Ammon's horn (tissue), 1 donor: Measurements from ENCODE around the gene MRPS24.
"Not testable (repeated sequence)": the region's sequence is repeated elsewhere in the genome, so short reads cannot be mapped to it uniquely, and the experiment has no call there.

Experiments used
- DNase-seq: peaks from one replicate; pipeline ENCODE4 v3.0.0-alpha.2; 2016; ENCODE audit warnings: low spot score

The MRPS24 gene

DNA sequence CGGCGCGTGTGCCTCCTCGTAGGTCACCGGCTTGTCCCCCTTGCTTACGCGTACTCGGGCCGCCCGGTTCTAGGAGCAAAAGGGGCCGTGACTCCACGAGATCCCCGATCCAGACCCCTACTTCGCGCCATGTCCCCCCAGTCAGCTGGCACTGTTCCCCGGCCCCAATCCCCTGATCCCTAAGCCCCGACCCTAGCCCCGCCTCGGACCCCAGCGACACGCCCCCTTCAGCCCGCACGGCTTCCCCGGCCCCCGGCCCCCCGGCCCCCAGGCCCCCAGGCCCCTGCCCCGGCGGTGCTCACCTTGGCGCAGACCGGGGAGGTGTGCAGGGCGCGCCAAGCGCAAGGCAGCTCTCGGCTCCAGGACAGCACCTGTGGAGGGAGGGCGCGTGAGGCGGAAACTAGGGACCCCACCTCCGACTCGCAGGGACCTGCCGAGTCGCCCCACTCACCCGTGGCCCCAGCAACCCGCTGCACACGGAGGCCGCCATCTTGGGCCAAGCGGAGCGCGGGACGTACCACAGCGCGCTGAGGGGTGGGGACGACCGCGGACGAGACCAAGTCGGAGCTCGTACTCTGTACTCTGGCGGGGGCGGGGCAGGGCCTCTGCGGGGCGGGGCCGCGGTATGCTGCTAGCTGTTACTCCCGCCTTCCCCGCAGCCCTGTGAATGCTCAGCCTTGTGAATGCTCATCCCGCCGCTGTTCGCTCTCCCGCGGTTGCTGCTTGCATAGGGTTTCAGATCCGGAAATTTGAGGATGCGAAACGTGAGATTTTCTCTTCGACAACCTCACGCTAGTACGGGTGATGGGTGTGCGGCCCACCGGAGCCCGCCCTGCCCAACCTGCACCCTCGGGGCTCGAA, at the start of gene MRPS24:
Gene MRPS24 (minus strand): TSS at position 512 of the 861 bp plus-strand sequence. CDS start 22 bp downstream, at position 490.
- peak; percentile 97 for DNase-seq

DNA sequence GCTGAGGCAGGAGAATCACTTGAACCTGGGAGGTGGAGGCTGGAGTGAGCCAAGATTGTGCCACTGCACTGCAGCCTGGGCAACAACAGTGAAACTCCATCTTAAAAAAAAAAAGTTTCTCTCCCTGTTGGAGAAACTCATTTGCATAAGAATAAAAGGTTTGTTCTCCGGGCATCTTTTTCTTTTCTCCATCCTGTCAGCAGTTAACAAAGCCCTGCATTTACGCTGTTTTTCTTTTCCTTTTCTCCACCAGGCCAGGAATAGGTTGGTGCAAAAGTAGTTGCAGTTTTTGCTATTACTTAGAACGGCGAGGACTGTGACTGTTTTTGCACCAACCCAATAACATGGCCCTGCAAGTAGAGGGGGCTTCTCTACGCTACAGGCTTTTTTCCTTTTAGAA, 46.6 kb upstream of the MRPS24 start:
- DNase-seq = no peak

DNA sequence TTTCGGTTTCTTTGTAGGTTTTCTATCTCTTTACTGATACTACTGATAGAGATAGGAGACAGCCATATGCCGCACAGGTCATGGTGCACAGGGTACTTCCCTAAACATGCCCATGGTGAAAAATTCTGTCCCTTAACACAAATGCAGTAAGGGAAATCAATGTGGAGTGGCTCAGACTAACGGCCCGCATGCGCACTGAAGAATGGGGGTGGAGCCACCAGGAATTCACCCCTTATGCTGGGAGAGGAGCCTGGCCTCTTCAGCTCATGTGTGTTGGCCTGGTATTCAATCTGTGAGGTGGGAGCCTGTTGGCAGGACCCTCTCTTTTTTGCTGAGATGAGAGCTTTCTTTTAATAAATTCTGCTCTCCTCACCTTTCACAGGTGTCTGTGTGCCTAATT, 45.5 kb upstream of the MRPS24 start:
- DNase-seq = no peak

DNA sequence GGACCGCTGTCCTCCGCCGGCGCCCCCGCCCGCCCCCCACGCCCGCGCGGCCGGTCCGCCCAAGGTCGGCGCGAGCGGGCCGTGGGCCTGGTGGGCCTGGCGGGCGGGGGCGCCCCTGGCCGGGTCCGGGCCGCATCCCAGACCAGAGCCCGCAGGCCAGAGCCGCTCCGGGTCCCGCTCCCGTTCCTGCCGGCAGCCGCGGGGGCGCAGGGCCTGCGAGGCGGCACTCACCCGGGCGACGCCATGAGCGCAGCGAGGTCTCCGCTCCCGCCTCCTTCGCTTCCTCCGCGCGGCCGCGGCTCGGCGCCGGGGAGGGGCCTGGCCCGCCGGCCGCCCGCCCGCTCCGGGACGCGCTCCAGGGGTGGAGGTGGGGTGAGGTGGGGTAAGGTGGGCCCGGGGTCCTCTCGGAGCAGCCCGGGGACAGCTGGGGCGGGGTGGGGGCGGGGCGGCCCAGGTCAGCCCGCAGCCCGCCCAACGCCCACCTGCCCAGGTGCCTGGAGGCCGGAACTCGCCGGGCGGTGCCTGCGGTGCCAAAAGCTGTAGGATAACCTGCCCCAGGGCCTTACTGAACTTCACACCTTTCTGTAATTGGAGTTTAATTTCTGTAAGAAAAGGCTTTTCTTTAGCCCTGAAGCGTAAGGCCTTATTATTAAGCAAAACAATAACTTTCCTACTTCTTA, 37.2 kb upstream of the MRPS24 start, which contains the start of gene URGCP:
Gene URGCP (minus strand): TSS at position 266 of the 680 bp plus-strand sequence. CDS start 21 bp downstream, at position 245.
- DNase-seq = peak; percentile 32

DNA sequence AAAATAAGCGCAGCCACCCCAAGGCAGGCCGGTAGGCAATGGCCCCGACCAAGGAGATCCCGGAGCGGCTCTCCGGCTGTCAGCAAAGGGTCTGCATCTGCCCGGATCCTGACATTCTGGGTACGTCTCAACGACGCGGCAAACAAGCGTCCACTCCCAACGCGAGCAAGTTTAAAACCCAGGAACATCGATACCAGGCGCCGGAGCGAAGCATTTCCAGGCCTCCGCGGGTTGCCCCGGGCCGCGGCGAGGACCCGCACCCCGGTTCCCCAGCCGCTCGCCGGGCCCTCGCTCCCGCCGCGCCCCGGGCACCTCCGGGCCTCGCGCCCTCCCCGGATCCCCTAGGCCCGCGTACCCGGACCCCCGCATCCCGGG, 36.6 kb upstream of the MRPS24 start:
- peak; percentile 28 for DNase-seq

DNA sequence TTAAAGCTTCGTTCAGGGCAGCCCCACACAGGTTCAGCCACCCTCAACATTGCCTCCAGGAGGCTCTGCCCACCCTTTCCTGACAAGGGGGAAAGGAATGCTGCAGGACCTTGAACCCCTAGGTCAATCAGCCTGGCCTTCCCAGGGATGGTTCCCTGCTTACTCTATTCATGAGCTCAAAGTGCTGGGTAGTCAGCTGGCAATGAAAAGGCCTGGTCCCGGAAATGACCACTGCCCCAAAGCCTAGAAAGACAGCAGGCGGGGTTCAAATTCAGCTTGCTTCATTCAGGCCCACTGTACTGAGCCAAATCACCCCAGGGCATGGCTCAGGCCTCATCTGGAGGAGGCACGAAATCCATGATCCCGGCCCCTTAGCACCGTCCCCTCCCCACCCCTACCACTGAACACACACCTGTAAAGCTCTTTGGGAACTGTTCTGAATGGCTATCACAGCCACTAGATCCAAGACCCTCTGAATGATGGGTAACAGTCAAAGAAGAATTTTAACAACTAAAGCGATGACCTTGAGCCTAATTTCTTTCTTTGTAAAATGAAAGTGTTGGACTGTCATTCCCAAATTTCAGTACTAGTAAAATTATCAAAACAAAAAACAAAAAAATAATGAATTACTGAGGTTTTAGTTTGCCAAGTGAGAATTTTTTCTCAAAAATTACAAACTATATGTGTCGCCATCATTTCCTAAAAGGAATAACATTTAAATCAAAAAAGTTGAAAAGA, 36.1 kb upstream of the MRPS24 start:
- DNase-seq = no peak

DNA sequence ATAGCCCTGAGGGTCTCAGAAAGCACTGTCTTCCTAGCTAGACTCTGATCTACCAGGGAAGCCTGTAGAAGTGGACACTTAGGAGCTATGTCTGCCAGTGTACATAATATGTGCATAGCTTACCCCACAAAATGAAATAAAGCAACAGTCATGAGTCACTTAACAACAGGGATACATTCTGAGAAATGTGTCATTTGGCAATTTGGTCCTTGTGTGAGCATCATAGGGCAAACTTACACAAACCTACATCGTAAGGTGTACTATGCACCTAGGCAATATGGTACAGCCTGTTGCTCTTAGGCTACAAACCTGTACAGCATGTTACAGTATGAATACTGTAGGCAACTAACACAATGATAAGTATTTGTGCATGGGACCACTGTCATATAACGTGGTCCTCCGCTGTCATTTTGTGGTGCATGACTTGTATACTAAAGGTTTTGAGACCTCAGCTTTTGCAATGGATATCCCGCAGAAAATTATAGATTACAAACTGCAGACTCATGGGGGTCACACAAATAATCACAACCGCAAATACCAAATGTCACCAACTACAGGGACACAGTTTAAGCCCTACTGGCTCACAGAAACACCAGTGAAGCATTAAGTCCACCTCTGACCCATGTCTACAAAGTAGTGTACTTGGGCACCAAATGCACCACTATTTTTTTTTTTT, 35.4 kb upstream of the MRPS24 start:
- no peak for DNase-seq

DNA sequence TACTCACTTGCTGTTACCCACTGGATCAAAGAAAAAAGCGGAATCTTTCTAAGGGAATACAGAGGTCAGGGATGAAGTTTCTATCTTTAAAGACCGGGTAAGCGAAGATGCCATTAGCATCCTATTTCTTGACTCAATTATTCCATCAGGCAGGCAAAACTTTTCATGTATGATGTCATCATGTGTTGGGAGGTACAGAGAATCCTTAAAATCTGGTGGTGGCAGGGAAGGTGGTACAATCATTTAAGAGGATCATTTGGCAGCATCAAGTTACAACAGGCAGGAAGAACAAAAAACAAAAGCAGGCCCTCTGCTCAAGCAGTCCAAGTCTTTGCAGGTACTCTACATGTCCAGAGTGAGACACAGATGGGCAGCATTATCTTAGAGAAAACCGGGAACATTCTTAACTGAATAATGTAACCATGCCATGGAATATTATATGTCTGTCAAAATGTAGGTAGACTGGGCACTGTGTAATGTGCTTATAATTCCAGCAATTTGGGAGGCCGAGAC, 33.3 kb upstream of the MRPS24 start:
- DNase-seq = no peak

DNA sequence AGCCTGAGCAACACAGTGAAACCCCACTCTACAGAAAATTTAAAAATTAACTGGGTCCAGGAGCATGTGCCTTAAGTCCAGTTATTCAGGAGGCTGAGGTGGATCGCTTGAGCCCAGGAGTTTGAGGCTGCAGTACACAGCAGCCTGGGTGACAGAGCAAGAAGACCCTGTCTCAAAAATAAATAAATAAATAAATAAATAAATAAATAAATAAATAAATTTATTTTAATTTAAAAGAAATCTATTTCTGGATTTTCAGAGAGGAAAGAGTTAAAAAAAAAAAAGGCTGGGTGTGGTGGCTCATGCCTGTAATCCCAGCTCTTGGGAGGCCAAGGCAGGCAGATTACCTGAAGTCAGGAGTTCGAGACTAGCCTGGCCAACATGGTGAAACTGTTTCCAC, 29.3 kb upstream of the MRPS24 start:
- DNase-seq = not testable (repeated sequence)

DNA sequence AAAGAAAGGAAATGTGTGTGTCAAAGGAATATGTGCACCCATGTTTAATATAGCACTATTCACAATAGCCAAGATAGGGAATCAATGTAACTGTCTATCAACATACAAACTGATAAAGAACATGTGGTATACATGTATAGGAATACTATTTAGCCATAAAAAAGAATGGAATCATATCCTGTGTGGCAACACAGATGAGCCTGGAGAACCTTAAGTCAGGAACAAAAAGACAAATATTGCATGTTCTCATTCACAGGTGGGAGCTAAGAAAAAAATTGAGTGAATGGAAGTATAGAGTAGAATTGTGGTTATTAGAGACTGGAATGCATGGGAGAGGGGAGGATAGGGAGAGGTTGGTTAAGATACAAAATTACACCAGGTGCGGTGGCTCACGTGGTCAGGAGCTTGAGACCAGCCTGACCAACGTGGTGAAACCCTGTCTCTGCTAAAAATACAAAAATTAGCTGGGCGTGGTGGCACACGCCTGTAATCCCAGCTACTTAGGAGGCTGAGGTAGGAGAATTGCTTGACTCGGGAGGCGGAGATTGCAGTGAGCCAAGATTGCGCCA, 26.6 kb upstream of the MRPS24 start:
- no peak for DNase-seq

DNA sequence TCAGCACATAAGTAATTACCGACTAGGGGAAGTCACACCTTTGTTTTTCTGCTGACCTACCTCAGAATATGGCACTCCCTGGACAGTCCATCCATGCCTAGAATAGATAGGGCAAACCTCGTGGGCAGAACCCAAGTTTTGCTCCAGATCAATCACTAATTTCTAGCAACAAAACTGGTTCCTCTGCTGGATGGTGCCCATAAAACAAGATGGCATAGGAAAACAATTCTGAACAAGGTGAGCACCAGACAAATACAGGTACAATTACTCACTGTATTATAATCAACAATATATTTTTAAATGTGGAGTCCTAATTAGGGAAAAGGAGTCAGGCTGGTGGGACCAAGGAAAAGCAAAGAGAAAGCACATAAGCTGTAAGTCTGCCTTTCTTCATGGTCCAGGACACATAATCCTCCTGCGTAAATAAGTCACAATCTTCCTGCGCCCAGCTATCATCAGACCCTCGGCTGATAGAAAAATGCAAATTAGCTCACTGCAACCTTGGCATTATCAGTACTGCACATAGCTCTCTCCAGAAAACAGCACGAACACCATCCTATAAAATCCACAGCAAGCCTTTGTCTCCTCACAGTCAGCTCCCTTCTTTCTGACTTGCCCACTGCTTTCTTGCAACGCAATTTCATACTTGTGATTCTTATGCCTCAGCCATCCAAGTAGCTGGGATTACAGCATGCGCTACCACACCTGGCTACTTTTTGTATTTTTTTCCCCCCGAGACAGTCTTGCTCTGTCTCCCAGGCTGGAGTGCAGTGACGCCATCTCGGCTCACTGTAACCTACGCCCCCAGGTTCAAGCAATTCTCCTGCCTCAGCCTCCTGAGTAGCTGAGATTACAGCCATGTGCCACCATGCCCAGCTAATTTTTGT, 22.0 kb upstream of the MRPS24 start:
- DNase-seq = no peak

DNA sequence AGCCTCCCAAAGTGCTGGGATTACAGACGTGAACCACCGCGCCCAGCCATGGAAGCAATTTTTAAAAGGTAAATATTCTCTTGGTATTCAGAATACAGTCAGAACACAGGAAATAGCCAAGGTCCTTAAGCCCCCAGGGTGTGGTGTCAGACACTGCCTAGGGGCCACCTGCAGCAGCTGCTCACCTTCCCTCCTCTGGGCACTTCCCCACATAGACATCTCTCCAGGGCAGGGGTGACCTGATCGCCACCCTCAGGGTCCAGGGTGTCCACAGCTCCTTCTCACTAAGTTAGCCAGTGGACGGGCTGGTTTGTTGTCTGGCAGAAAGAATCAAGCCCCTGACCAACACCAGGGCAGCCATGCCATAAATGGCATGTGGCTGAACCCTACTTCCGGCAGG, 21.2 kb upstream of the MRPS24 start:
- no peak for DNase-seq

DNA sequence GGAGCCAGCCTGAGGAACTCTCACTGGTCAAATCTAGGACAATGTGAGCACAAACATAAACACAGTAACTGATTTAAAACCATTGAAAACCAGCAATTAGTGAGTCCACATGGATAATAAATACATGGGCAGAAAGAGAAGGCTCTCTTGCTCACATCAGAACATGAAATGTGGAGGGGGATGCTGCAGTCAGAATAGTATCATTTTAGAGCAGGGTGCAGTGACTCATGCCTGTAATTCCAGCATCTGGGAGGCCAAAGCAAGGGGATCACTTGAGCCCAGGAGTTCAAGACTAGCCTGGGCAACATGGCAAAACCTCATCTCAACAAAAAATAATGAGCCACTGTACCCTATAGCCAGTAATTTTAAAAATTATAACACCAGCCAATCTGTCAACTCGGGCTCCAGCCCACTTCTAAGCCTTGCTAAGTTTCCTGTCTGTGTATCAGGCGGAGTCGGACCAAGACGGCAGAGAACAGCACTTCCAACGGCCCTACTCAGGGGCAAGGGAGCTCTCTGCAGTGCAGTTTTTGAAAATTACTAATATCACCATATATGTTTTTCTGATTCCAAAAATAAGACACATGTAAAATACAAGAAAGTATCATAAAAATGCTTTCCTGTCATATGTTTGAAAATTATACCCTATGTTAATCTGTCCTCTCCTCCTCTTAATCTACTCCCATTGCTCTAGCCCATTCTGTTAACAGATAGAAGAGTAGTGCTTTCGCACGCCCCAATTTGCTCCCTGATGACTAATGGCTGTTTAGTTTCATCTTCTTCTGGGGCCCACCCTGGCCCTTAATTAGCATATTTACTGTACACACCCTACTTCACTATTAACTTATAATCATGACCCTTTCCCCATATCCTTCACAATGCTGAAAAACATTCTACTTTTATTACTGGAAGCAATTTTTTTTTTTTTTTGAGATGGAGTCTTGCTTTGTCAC, 20.0 kb upstream of the MRPS24 start:
- no peak for DNase-seq

DNA sequence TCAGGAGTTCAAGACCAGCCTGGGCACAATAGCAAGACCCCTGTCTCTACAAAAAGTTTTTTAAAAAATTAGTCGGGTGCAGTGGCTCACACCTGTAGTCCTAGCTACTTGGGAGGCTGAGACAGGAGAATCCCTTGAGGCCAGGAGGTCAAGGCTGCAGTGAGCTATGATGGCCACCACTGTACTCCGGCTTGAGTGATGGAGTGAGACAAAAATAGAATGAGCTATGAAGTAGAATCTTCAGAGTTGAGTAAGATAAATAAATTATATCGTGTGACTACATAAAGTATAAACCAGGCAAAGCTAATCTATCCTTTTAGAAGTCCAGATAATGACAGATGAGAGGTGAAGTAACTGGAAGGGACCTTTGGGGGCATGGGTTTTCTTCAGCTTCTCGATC, 15.3 kb upstream of the MRPS24 start:
- no peak for DNase-seq

DNA sequence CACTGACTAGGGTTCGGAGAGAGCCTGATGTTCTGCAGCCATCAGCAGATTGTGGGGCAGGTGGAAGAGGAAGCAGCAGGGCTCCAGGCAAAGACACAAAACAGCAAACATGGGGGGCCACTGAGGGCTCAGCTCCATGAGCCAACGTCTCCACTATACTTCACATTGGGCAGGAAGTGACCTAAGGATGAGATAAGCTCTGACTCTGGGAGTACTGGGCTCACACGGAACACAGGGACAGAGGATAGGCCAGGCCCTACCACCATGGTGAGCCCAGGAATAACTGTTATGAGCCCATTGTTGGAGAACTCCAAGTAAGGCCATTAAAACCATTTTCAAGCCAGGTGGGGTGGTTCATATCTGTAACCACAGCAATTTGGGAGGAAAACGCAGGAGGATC, 14.9 kb upstream of the MRPS24 start:
- DNase-seq = no peak

DNA sequence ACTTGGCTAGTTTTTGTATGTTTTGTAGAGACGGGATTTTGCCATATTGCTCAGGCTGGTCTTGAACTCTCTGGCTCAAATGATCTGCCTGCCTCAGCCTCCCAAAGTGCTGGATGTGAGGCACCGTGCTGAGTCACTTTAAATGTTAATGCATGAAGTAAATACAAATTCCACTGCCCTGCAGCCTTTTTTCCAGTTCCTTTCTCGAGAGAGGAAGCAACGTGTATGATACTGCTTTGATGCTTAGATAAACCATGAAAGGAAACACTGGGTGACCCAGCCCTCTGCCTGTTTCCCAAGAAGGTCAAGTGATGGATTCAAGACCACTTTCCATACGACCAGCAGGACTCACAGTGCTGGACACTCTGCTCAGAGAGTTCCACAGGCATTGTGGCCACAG, 11.3 kb upstream of the MRPS24 start:
- no peak for DNase-seq

DNA sequence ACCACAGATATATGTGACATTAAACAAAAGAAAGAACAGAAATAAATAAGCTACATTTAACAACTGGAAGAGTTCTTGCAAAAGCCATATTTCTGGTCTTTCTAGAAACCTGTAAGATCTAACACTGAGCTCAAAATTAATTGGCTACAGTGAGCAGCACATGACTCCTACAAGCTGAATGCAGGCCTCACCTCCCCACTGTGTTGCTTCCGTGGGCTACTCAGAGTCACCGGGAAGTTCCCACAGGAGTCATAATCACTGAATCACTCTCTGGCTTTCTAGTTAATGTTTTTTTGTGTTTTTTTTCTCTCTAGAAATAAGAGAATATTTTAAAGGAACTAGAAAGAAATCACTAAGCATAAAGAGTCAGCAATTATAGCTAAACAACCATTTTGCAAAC, 10.2 kb upstream of the MRPS24 start:
- DNase-seq = no peak

DNA sequence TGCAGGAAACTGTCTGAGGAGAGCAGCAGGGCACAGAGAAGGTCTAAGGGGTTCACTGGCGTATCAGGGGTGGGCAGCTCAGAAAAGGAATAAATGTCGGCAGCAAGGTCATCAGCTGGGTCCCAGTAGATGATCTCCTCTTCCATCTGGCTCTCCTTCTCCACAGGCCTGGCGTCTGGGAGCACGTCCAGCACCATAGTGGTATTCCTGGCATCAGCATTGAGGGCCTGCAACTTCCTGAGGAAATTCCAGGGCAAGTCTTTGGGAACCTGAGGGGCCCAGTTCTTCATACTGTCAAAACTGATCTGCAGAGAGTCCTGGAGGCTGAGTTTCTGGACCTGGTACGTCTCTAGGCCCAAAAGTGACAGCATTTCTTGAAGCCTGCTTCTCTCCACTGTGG, 9.6 kb upstream of the MRPS24 start:
- no peak for DNase-seq
